A549 (cell line): ENCODE results near the gene CCL4.

Source experiments
- BHLHE40 ChIP-seq: IDR thresholded peaks from 2 replicates; pipeline ENCODE4 v1.6.1; 2012; ENCODE audit warnings: low read depth, low read length, inconsistent platforms
- CEBPB ChIP-seq, 2 experiments: fragments of >200 bp in 1 of 2; sonication (Bioruptor Twin) in 1 of 2; formaldehyde crosslinking in 1 of 2; IDR thresholded peaks; 2 replicates each; pipeline ENCODE4 v1.6.1; 2012 to 2016
- CHD2 ChIP-seq: fragments of 150-350 bp; IDR thresholded peaks from 2 replicates; pipeline ENCODE4 v1.6.1; 2014; ENCODE audit warnings: low read length; ENCODE audit not compliant: partially characterized antibody
- CTCF ChIP-seq: fragments of >200 bp; sonication (Bioruptor Twin); formaldehyde crosslinking; IDR thresholded peaks from 3 replicates; pipeline ENCODE4 v1.5.1; 2016
- EP300 ChIP-seq, 2 experiments: fragments of >200 bp; sonication (Bioruptor Twin); formaldehyde crosslinking; IDR thresholded peaks; 2 replicates in 1 of 2; 3 replicates in 1 of 2; pipeline ENCODE4 v1.6.1; 2016 to 2017
- GATA3 ChIP-seq: IDR thresholded peaks from 2 replicates; pipeline ENCODE4 v1.6.1; 2012; ENCODE audit warnings: borderline replicate concordance
- HDAC2 ChIP-seq: fragments of 200-600 bp; sonication (generic); IDR thresholded peaks from 2 replicates; pipeline ENCODE4 v1.6.1; 2016
- MAX ChIP-seq: IDR thresholded peaks from 2 replicates; pipeline ENCODE4 v1.6.1; 2012
- NR3C1 ChIP-seq: fragments of >200 bp; sonication (Bioruptor Twin); formaldehyde crosslinking; IDR thresholded peaks from 3 replicates; pipeline ENCODE4 v1.6.1; 2017
- PBX3 ChIP-seq: IDR thresholded peaks from 2 replicates; pipeline ENCODE4 v1.6.1; 2012
- POLR2A ChIP-seq: IDR thresholded peaks from 2 replicates; pipeline ENCODE4 v1.6.1; 2012; ENCODE audit warnings: mild to moderate bottlenecking, low read length
- RAD21 ChIP-seq, 2 experiments: fragments of >200 bp in 1 of 2; sonication (Bioruptor Twin) in 1 of 2; formaldehyde crosslinking in 1 of 2; IDR thresholded peaks in 1 of 2; conservative IDR thresholded peaks in 1 of 2; 2 replicates in 1 of 2; 3 replicates in 1 of 2; pipeline ENCODE4 v1.6.1; 2012 to 2018; ENCODE audit warnings: inconsistent platforms in 1 of 2
- ZSCAN20 ChIP-seq: fragments of 250-450 bp; sonication (Bioruptor Pico); IDR thresholded peaks from 2 replicates; pipeline ENCODE4 v1.8.0; 2022; ENCODE audit warnings: mild to moderate bottlenecking, moderate library complexity

GRCh38 chr17:36059406-36059805 is 44.2 kb upstream of the CCL4 start:
- no peak for TF ChIP-seq PBX3
- TF ChIP-seq MAX, result no peak
- TF ChIP-seq CHD2, result no peak
- no peak for TF ChIP-seq NR3C1
- no peak for TF ChIP-seq CTCF
- TF ChIP-seq EP300 (IDR thresholded peaks at IDR 0.05), result no peak
- no peak for TF ChIP-seq ZSCAN20 (CRISPR knock-in tag)
- TF ChIP-seq POLR2A, result no peak
- no peak for TF ChIP-seq GATA3
- no peak for TF ChIP-seq BHLHE40
- no peak for TF ChIP-seq HDAC2
- TF ChIP-seq RAD21 (conservative IDR thresholded peaks at IDR 0.05 in 1 of 2, IDR thresholded peaks at IDR 0.05 in 1 of 2), result no peak
- TF ChIP-seq CEBPB (IDR thresholded peaks at IDR 0.05), result no peak
